Parathyroid adenoma (tissue), 2 donors: ENCODE measurements around the gene ATPAF2.

Experiments used
- H2AFZ ChIP-seq: fragments of 300-600 bp; sonication (generic); one replicate; pipeline ENCODE4 v1.7.0; 2017; ENCODE audit warnings: antibody characterized with exemption, mild to moderate bottlenecking
- H3K27ac ChIP-seq: fragments of 300-600 bp; sonication (generic); one replicate; pipeline ENCODE4 v1.7.0; 2017
- H3K27me3 ChIP-seq: fragments of 300-600 bp; sonication (generic); one replicate; pipeline ENCODE4 v1.7.0; 2017; ENCODE audit warnings: low read length; ENCODE audit not compliant: control insufficient read depth, insufficient read depth
- H3K36me3 ChIP-seq: fragments of 300-600 bp; sonication (generic); one replicate; pipeline ENCODE4 v1.7.0; 2017; ENCODE audit warnings: low read length; ENCODE audit not compliant: control insufficient read depth, insufficient read depth
- H3K4me1 ChIP-seq: fragments of 300-600 bp; sonication (generic); one replicate; pipeline ENCODE4 v1.7.0; 2017; ENCODE audit warnings: control low read depth
- H3K4me2 ChIP-seq: fragments of 300-600 bp; sonication (generic); one replicate; pipeline ENCODE4 v1.7.0; 2017; ENCODE audit warnings: low read length
- H3K4me3 ChIP-seq: fragments of 300-600 bp; sonication (generic); one replicate; pipeline ENCODE4 v1.7.0; 2017; ENCODE audit warnings: low read depth, low read length
- H3K79me2 ChIP-seq: fragments of 300-600 bp; sonication (generic); one replicate; pipeline ENCODE4 v1.7.0; 2017; ENCODE audit warnings: control low read depth
- H3K9ac ChIP-seq: fragments of 300-600 bp; sonication (generic); one replicate; pipeline ENCODE4 v1.7.0; 2017; ENCODE audit warnings: mild to moderate bottlenecking
- H3K9me3 ChIP-seq: fragments of 300-600 bp; sonication (generic); one replicate; pipeline ENCODE4 v1.7.0; 2017; ENCODE audit warnings: low read length; ENCODE audit not compliant: control insufficient read depth
- CTCF ChIP-seq: fragments of 300-600 bp; sonication (generic); IDR thresholded peaks from one replicate; pipeline ENCODE4 v1.7.0; 2017; ENCODE audit warnings: antibody characterized with exemption, mild to moderate bottlenecking
- donor health status: primary hyperparathyroidism.

The ATPAF2 gene

DNA sequence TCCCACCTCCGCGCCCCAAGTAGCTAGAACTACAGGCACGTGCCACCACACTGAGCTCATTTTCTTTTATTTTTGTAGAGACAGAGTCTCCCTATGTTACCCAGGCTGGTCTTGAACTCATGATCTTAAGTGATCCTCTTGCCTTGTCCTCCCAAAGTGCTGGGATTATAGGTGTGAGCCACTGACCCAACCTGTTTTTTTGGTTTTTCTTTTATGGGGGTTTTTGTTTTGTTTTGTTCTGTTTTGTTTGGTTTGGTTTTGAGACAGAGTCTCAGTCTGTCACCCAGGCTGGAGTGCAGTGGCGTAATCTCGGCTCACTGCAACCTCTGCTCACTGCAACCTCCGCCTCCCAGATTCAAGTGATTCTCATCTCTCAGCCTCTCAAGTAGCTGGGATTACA lies 16.6 kb upstream of the ATPAF2 start:
- Histone ChIP-seq H3K27me3 (no peaks in the 10 kb centered on the region), H3K9ac (no peak overlapping the region), H2AFZ (no peak overlapping the region), H3K79me2 (no peaks in the 10 kb centered on the region), H3K27ac (no peak overlapping the region), H3K4me2 (no peak overlapping the region), H3K4me1 (no peaks in the 10 kb centered on the region), H3K36me3 (no peaks in the 10 kb centered on the region), H3K9me3 (no peaks in the 10 kb centered on the region), H3K4me3 (no peak overlapping the region)
- no peak for TF ChIP-seq CTCF

DNA sequence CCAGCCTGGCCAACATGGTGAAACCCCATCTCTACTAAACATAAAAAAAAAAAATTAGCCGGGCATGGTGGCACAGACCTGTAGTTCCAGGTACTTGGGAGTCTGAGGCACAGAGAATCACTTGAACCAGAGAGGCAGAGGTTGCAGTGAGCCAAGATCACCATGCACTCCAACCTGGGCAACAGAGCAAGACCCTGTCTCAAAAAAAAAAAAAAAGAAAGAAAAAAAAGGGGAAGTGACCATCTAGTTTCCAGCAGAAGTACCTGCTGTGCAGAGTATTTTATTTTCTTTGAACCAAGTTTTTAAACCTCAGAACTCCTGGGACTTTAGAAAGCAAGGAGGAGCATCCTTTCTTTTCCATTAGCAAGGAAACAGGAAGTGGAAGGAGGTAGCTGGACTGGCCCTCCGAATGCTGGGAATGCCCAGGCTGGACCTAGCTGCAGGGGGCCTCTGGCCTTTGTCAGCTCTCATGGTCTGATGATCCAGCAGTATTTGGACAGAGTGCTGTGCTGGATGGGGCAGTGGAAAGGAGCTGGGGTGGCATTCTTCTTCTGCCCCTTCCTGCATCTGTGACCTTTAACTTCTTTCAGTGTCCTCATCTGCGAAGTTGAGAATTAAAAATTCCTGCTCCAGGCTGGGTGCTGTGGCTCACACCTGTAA lies 6.9 kb upstream of the ATPAF2 start:
- no peak overlapping the region for H3K4me2 ChIP-seq
- no peak overlapping the region for H3K4me3 ChIP-seq
- H3K27ac ChIP-seq = no peak overlapping the region
- no peaks in the 10 kb centered on the region for H3K27me3 ChIP-seq
- TF ChIP-seq CTCF = no peak
- peaks cover 19% of the 10 kb centered on the region for H3K79me2 ChIP-seq
- H2AFZ ChIP-seq = no peak overlapping the region
- H3K9me3 ChIP-seq = no peaks in the 10 kb centered on the region
- H3K4me1 ChIP-seq = peaks cover 11% of the 10 kb centered on the region
- no peaks in the 10 kb centered on the region for H3K36me3 ChIP-seq
- H3K9ac ChIP-seq = no peak overlapping the region

GRCh38 chr17:18044609-18045008 lies 5.6 kb upstream of the ATPAF2 start:
- Histone ChIP-seq H3K4me2 (no peak overlapping the region), H3K9me3 (no peaks in the 10 kb centered on the region), H2AFZ (no peak overlapping the region), H3K79me2 (peaks cover 27% of the 10 kb centered on the region), H3K27ac (no peak overlapping the region), H3K36me3 (no peaks in the 10 kb centered on the region), H3K4me3 (no peak overlapping the region), H3K9ac (no peak overlapping the region), H3K27me3 (no peaks in the 10 kb centered on the region), H3K4me1 (peaks cover 18% of the 10 kb centered on the region)
- no peak for TF ChIP-seq CTCF

DNA sequence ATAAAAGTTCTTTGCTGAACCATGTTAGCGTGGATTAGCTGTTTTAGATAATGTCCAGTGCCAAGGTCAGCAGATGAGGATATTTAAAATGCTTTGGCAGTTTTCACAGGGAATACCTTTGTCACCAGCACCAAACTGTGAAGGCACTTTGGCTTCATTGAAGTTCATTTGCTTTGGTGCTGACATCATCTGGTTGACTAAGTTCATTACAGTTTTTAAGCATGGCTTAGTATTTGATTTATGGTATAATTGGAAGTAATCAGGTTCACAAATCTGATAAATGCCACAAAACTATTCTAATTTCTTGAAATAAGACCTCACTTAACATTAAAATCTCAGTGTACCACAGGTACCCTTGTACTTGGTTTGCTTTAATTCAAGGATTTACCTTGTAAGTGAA lies 4.5 kb upstream of the ATPAF2 start:
- TF ChIP-seq CTCF = no peak
- Histone ChIP-seq H2AFZ (no peak overlapping the region), H3K4me2 (no peak overlapping the region), H3K36me3 (no peaks in the 10 kb centered on the region), H3K4me1 (peaks cover 18% of the 10 kb centered on the region), H3K27me3 (no peaks in the 10 kb centered on the region), H3K4me3 (no peak overlapping the region), H3K9ac (no peak overlapping the region), H3K79me2 (peaks cover 30% of the 10 kb centered on the region), H3K9me3 (no peaks in the 10 kb centered on the region), H3K27ac (no peak overlapping the region)

DNA sequence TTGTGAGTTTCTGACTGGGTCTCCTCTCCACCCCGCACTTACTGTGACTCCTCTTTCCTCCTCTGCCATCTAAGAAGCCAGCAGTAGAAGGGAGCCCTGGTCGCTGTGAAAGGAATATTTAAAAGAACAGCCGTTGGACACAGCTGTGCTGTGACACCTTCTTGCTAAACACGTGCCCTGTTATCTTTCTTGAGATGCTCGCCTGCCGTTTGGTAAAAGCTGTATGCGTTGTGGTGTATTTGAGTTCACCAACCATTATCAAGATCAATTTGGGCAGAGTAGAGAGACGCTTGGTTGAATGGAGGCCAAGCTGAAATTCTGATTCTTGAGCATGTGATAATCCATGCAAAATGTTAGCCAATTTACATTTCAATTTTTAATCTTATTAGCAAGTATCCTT lies 4.0 kb upstream of the ATPAF2 start:
- H3K9me3 ChIP-seq = no peaks in the 10 kb centered on the region
- no peak for TF ChIP-seq CTCF
- peaks cover 34% of the 10 kb centered on the region for H3K79me2 ChIP-seq
- no peak overlapping the region for H2AFZ ChIP-seq
- H3K27me3 ChIP-seq = no peaks in the 10 kb centered on the region
- H3K27ac ChIP-seq = no peak overlapping the region
- no peaks in the 10 kb centered on the region for H3K36me3 ChIP-seq
- H3K4me3 ChIP-seq = no peak overlapping the region
- no peak overlapping the region for H3K9ac ChIP-seq
- H3K4me2 ChIP-seq = no peak overlapping the region
- peaks cover 21% of the 10 kb centered on the region for H3K4me1 ChIP-seq
